HL-60 (cell line): ENCODE data around the gene UQCR11.

Source experiments
- DNase-seq, 2 experiments: peaks; one replicate each; pipeline ENCODE4 v3.0.0-alpha.2; 2010 to 2020; ENCODE audit warnings: low read depth in 1 of 2, low spot score in 1 of 2
- H3K27ac ChIP-seq: fragments of 250-450 bp; sonication (Bioruptor Pico); replicated peaks from 2 replicates; pipeline ENCODE4 v1.5.1; 2020; ENCODE audit warnings: mild to moderate bottlenecking, moderate library complexity
- H3K27me3 ChIP-seq: fragments of 250-450 bp; sonication (Bioruptor Pico); 2 replicates; pipeline ENCODE4 v1.5.1; 2021; ENCODE audit warnings: mild to moderate bottlenecking, moderate library complexity; ENCODE audit not compliant: insufficient read depth, poor library complexity, severe bottlenecking
- H3K4me3 ChIP-seq: replicated peaks from 2 replicates; pipeline ENCODE4 v1.5.1; 2011; ENCODE audit warnings: mild to moderate bottlenecking, control low read depth, low read length; ENCODE audit not compliant: insufficient read depth
- CTCF ChIP-seq: IDR thresholded peaks from one replicate; pipeline ENCODE4 v1.5.1; 2011; ENCODE audit warnings: low read length, control low read depth, inconsistent platforms; ENCODE audit not compliant: insufficient read depth
- GABPA ChIP-seq: IDR thresholded peaks from 2 replicates; pipeline ENCODE4 v1.6.1; 2012; ENCODE audit warnings: low read depth
- POLR2AphosphoS5 ChIP-seq: IDR thresholded peaks from 2 replicates; pipeline ENCODE4 v1.6.1; 2012; ENCODE audit warnings: low read depth
- REST ChIP-seq: IDR thresholded peaks from 2 replicates; pipeline ENCODE4 v1.6.1; 2012; ENCODE audit warnings: low read depth; ENCODE audit not compliant: insufficient replicate concordance
- SPI1 ChIP-seq: IDR thresholded peaks from 2 replicates; pipeline ENCODE4 v1.6.1; 2012; ENCODE audit warnings: low read depth, mild to moderate bottlenecking, borderline replicate concordance

UQCR11 gene

GRCh38 chr19:1611353-1611752 lies 6.1 kb upstream of the UQCR11 start:
- TF ChIP-seq GABPA (no peak), POLR2AphosphoS5 (no peak), REST (no peak), CTCF (no peak), SPI1 (no peak)
- Histone ChIP-seq H3K27ac (no peak overlapping the region), H3K27me3 (no peaks in the 10 kb centered on the region), H3K4me3 (no peak overlapping the region)
- DNase-seq: no peak

- no peak for DNase-seq
- Histone ChIP-seq H3K4me3 (no peak overlapping the region), H3K27me3 (no peaks in the 10 kb centered on the region), H3K27ac (no peak overlapping the region)
- TF ChIP-seq POLR2AphosphoS5: no peak
- TF ChIP-seq GABPA: no peak
- TF ChIP-seq SPI1: no peak
- TF ChIP-seq REST: no peak
- TF ChIP-seq CTCF: no peak
These were observed 5.3 kb upstream of the UQCR11 start for GRCh38 chr19:1610579-1610978.

- no peak overlapping the region for H3K4me3 ChIP-seq
- TF ChIP-seq REST: no peak
- TF ChIP-seq POLR2AphosphoS5: no peak; the same call in 1 of the 2 replicates
- TF ChIP-seq CTCF: no peak
- TF ChIP-seq SPI1: no peak
- no peak overlapping the region; the same call in 1 of the 2 replicates for H3K27ac ChIP-seq
- no peaks in the 10 kb centered on the region for H3K27me3 ChIP-seq
- no peak for DNase-seq
These were observed 4.6 kb upstream of the UQCR11 start for GRCh38 chr19:1609680-1610474.
